Lower lobe of right lung (tissue), 2 donors: ENCODE measurements around the gene LRRC2. TPM values are rescaled to one million over a fixed set of nuclear protein-coding genes. Genes with fewer than 3 reads are reported as not detected.

Source experiments
- ATAC-seq, 2 donors: fragments of 200-7000 bp; cut with Tn5 transposase; one replicate each; pipeline ENCODE4 v1.9.1; 2020 to 2022; ENCODE audit warnings: mild to moderate bottlenecking in 2 of 2, moderate library complexity in 2 of 2
- DNase-seq: peaks from one replicate; pipeline ENCODE4 v3.0.0-alpha.2; 2020
- H3K27ac ChIP-seq: fragments of 200-600 bp; one replicate; pipeline ENCODE4 v1.8.0; 2022
- H3K27me3 ChIP-seq: fragments of 200-600 bp; one replicate; pipeline ENCODE4 v1.8.0; 2022; ENCODE audit warnings: low read depth
- H3K36me3 ChIP-seq: fragments of 200-600 bp; one replicate; pipeline ENCODE4 v1.8.0; 2022; ENCODE audit warnings: mild to moderate bottlenecking
- H3K4me1 ChIP-seq: fragments of 200-600 bp; one replicate; pipeline ENCODE4 v1.8.0; 2022
- H3K4me3 ChIP-seq: fragments of 200-600 bp; one replicate; pipeline ENCODE4 v1.8.0; 2022; ENCODE audit warnings: mild to moderate bottlenecking
- H3K9me3 ChIP-seq: fragments of 200-600 bp; one replicate; pipeline ENCODE4 v1.8.0; 2022
- CTCF ChIP-seq: fragments of 200-600 bp; IDR thresholded peaks from one replicate; pipeline ENCODE4 v1.8.0; 2022; ENCODE audit warnings: antibody characterized with exemption, mild to moderate bottlenecking
- intact Hi-C: fragments of 100-400 bp; cut with DNase I; formaldehyde crosslinking; loops from one replicate; pipeline ENCODE4 v1.11.0; 2022
- total RNA-seq: library from RNA; stranded (reverse); fragmentation: NEBNext Ultra II Directional; extraction: Animal tissue kit (Norgen Biotek cat#: 25700); gene quantifications from one replicate; pipeline ENCODE4 v1.2.1, GENCODE V29; 2021
- donor health status: DM: no; HTN: yes; CAD: no; lungs with severe emphysema.

The LRRC2 gene
- total RNA-seq, 1 donor from 2014 or later: 1.2 TPM

GRCh38 chr3:46574881-46575576, 8.9 kb upstream of the LRRC2 start:
- Histone ChIP-seq H3K4me1 (peaks cover 8% of the 10 kb centered on the region), H3K27me3 (peaks cover 14% of the 10 kb centered on the region), H3K9me3 (no peaks in the 10 kb centered on the region), H3K36me3 (no peaks in the 10 kb centered on the region), H3K4me3 (no peak overlapping the region), H3K27ac (no peak overlapping the region)
- TF ChIP-seq CTCF: no peak
- no peak for DNase-seq
- intact Hi-C loops: no loop called here
- ATAC-seq: no peak

GRCh38 chr3:46574243-46574646, 8.1 kb upstream of the LRRC2 start:
- intact Hi-C loops: no loop called here
- no peak for DNase-seq
- Histone ChIP-seq H3K4me1 (peaks cover 8% of the 10 kb centered on the region), H3K9me3 (no peaks in the 10 kb centered on the region), H3K27me3 (peaks cover 14% of the 10 kb centered on the region), H3K36me3 (no peaks in the 10 kb centered on the region), H3K4me3 (no peak overlapping the region), H3K27ac (no peak overlapping the region)
- no peak for TF ChIP-seq CTCF
- no peak for ATAC-seq

- Histone ChIP-seq H3K4me1 (peaks cover 8% of the 10 kb centered on the region), H3K27me3 (peaks cover 14% of the 10 kb centered on the region), H3K27ac (no peak overlapping the region), H3K36me3 (no peaks in the 10 kb centered on the region), H3K4me3 (no peak overlapping the region), H3K9me3 (no peaks in the 10 kb centered on the region)
- TF ChIP-seq CTCF: no peak
- DNase-seq (no peak), ATAC-seq (no peak)
- intact Hi-C loops: no loop called here
Measured at GRCh38 chr3:46573701-46574100, 7.6 kb upstream of the LRRC2 start.

GRCh38 chr3:46571684-46572083, 5.6 kb upstream of the LRRC2 start:
- Histone ChIP-seq H3K4me1 (peaks cover 3% of the 10 kb centered on the region), H3K4me3 (no peak overlapping the region), H3K27ac (no peak overlapping the region), H3K36me3 (no peaks in the 10 kb centered on the region), H3K27me3 (peaks cover 10% of the 10 kb centered on the region), H3K9me3 (no peaks in the 10 kb centered on the region)
- no peak for DNase-seq
- TF ChIP-seq CTCF: no peak
- no peak for ATAC-seq
- intact Hi-C loops: no loop called here

GRCh38 chr3:46565607-46566039, 479 bp downstream of the LRRC2 start:
- no peaks in the 10 kb centered on the region for H3K9me3 ChIP-seq
- H3K27ac ChIP-seq: no peak overlapping the region
- peaks cover 19% of the 10 kb centered on the region for H3K27me3 ChIP-seq
- peak overlapping the region; percentile 57 for H3K4me3 ChIP-seq
- no peak for TF ChIP-seq CTCF
- intact Hi-C loops: no loop called here
- H3K36me3 ChIP-seq: no peaks in the 10 kb centered on the region
- ATAC-seq (peak; percentile 36 to 46), DNase-seq (no peak)
- peaks cover 19% of the 10 kb centered on the region for H3K4me1 ChIP-seq
